Measurements from ENCODE around the gene EYS. TPM values are rescaled to one million over a fixed set of nuclear protein-coding genes. Genes with fewer than 3 reads are reported as not detected.

Gene EYS
- total RNA-seq, 1 experiment from 2014 or later: not detected

GRCh38 chr6:64233746-64234145 is 1473.3 kb downstream of the EYS start:
- Mint-ChIP-seq H3K4me1 (no peaks in the 10 kb centered on the region), H3K27ac (no peak overlapping the region), H3K36me3 (ENCODE audit: insufficient read depth in 1 of 3, low read depth in 3 of 3) (peaks cover 0 to 2% (median 1%) of the 10 kb centered on the region in 3 experiments; a peak in 4 of 7 replicates), H3K9me3 (peaks cover 1 to 2% of the 10 kb centered on the region in 2 experiments; a peak in 3 of 5 replicates), H3K4me3 (no peak overlapping the region), H3K27me3 (ENCODE audit: low read depth) (no peaks in the 10 kb centered on the region; the same call in 1 of the 2 replicates)
- Histone ChIP-seq H2BK5ac (ENCODE audit: insufficient read length, low read length) (no peak overlapping the region), H3K27ac (ENCODE audit: insufficient read length, low read depth, low read length) (no peak overlapping the region), H4K91ac (ENCODE audit: insufficient read length, low read depth, low read length) (no peak overlapping the region), H3K27me3 (ENCODE audit: insufficient read depth, low read length) (no peaks in the 10 kb centered on the region), H2AK5ac (ENCODE audit: insufficient read length, low read length) (no peak overlapping the region), H3K56ac (ENCODE audit: insufficient read length, low read depth, low read length) (no peak overlapping the region), H2BK12ac (ENCODE audit: insufficient read length, low read depth, low read length) (no peak overlapping the region), H4K20me1 (ENCODE audit: control insufficient read depth, insufficient read depth, insufficient read length) (no peaks in the 10 kb centered on the region), H2BK15ac (ENCODE audit: low read depth, low read length) (no peak overlapping the region), H4K8ac (replicated peaks; ENCODE audit: insufficient read length, low read depth, low read length) (no peak overlapping the region), H2BK20ac (ENCODE audit: low read depth, low read length, poor library complexity, severe bottlenecking) (no peak overlapping the region), H3K4me2 (ENCODE audit: insufficient read depth, insufficient read length, low read length) (no peak overlapping the region), H2BK120ac (ENCODE audit: low read depth, low read length, poor library complexity, severe bottlenecking) (no peak overlapping the region), H3K4ac (ENCODE audit: low read depth, low read length) (no peak overlapping the region), H3K79me2 (ENCODE audit: insufficient read depth, low read length) (no peaks in the 10 kb centered on the region), H2AFZ (ENCODE audit: low read length) (no peak overlapping the region), H3T11ph (ENCODE audit: low read length) (no peak overlapping the region), H3K14ac (ENCODE audit: insufficient read depth, low read length) (no peak overlapping the region), H3K4me1 (ENCODE audit: insufficient read depth, low read length) (no peaks in the 10 kb centered on the region), H3K79me1 (ENCODE audit: insufficient read depth, low read depth, low read length, poor library complexity, severe bottlenecking) (no peaks in the 10 kb centered on the region), H3K23ac (ENCODE audit: insufficient read length, low read depth, low read length) (no peak overlapping the region), H3K9ac (ENCODE audit: extremely low read depth, insufficient read length, low read length) (no peak overlapping the region), H3K23me2 (ENCODE audit: insufficient read length, low read depth, low read length, poor library complexity, severe bottlenecking) (no peaks in the 10 kb centered on the region), H3K18ac (ENCODE audit: insufficient read length, low read depth, low read length) (no peak overlapping the region), H3K9me3 (ENCODE audit: control insufficient read depth, low read depth, low read length) (no peaks in the 10 kb centered on the region), H4K5ac (ENCODE audit: insufficient read length, low read depth, low read length) (no peak overlapping the region)
- DNase-seq: no peak
- WGBS (ENCODE audit: extremely low coverage, insufficient read length, low lambda C conversion rate): no CpG with 5 or more reads among the region's 3 CpGs
- no peak for TF ChIP-seq CTCF (conservative IDR thresholded peaks at IDR 0.05)
